Endothelial cell of umbilical vein (primary cell): ENCODE results near the gene FAM219B. TPM values are rescaled to one million over a fixed set of nuclear protein-coding genes. Genes with fewer than 3 reads are reported as not detected.

Experiments used
- BruUV-seq: library from RNA; stranded (reverse); fragments of 400-500 nt; replicated peaks from 2 replicates; lab custom pipeline; 2021; lab: Mats Ljungman, UMichigan
- CTCF ChIA-PET: fragments of 300-600, 350-600 bp; sonication (Branson Sonifier 250); formaldehyde crosslinking; loops from one replicate; lab custom pipeline; 2021; ENCODE audit warnings: antibody characterized with exemption, inconsistent platforms; lab: Charles Lee
- POLR2A ChIA-PET: fragments of 300-600, 350-600 bp; sonication (Branson Sonifier 250); formaldehyde crosslinking; loops from one replicate; lab custom pipeline; 2021; ENCODE audit warnings: antibody characterized with exemption, inconsistent platforms; lab: Charles Lee
- DNase-seq: peaks from one replicate; pipeline ENCODE4 v3.0.0-alpha.2; 2011; ENCODE audit warnings: low read depth, low spot score
- FAIRE-seq: peaks from 2 replicates; lab custom pipeline; 2011; peaks lifted over from hg19 to GRCh38; lab: Jason Lieb, UNC
- H2AFZ ChIP-seq: 2 replicates; pipeline ENCODE4 v1.6.0; 2012; ENCODE audit warnings: low read depth, low read length, control low read depth, inconsistent platforms
- H3K27ac ChIP-seq: 2 replicates; pipeline ENCODE4 v1.5.1; 2011; ENCODE audit warnings: low read depth, mild to moderate bottlenecking, control low read depth, low read length, moderate library complexity; ENCODE audit not compliant: insufficient read depth
- H3K27me3 ChIP-seq, 2 experiments: 2 replicates each; pipeline versions ENCODE4 v1.6.0 to v1.6.1; 2011; ENCODE audit warnings: low read length in 2 of 2, mixed read lengths in 1 of 2; ENCODE audit not compliant: control insufficient read depth in 2 of 2, insufficient read depth in 2 of 2
- H3K36me3 ChIP-seq, 2 experiments: 2 replicates in 1 of 2; 3 replicates in 1 of 2; pipeline ENCODE4 v1.5.1; 2011; ENCODE audit warnings: low read length in 2 of 2, mild to moderate bottlenecking in 1 of 2, moderate library complexity in 1 of 2; ENCODE audit not compliant: control insufficient read depth in 2 of 2, insufficient read depth in 2 of 2; ENCODE audit errors: extremely low read depth in 1 of 2
- H3K4me1 ChIP-seq: 3 replicates; pipeline ENCODE4 v1.5.1; 2011; ENCODE audit warnings: mild to moderate bottlenecking, low read length; ENCODE audit not compliant: control insufficient read depth, insufficient read depth; ENCODE audit errors: extremely low read depth
- H3K4me2 ChIP-seq: 2 replicates; pipeline ENCODE4 v1.6.1; 2011; ENCODE audit warnings: low read length, control low read depth, mixed read lengths; ENCODE audit not compliant: insufficient read depth
- H3K4me3 ChIP-seq, 3 experiments: fragments of 200-600 bp in 1 of 3; sonication (generic), shearing (Covaris generic) in 1 of 3; replicated peaks in 1 of 3; 2 replicates each; pipeline ENCODE4 v1.5.1; 2011 to 2016; ENCODE audit warnings: control low read depth in 3 of 3, low read length in 3 of 3, mild to moderate bottlenecking in 2 of 3, inconsistent platforms in 1 of 3, low read depth in 1 of 3, moderate library complexity in 1 of 3; ENCODE audit not compliant: insufficient read depth in 1 of 3
- H3K79me2 ChIP-seq: 2 replicates; pipeline ENCODE4 v1.6.0; 2012; ENCODE audit warnings: low read length, inconsistent platforms; ENCODE audit not compliant: control insufficient read depth, insufficient read depth
- H3K9ac ChIP-seq: replicated peaks from 2 replicates; pipeline ENCODE3; 2011; ENCODE audit warnings: low read length, control low read depth; ENCODE audit not compliant: insufficient read depth; ENCODE audit errors: extremely low read depth
- H3K9me1 ChIP-seq: replicated peaks from 3 replicates; pipeline ENCODE4 v1.6.0; 2011; ENCODE audit warnings: mild to moderate bottlenecking, low read length; ENCODE audit not compliant: control insufficient read depth, insufficient read depth; ENCODE audit errors: extremely low read depth
- H3K9me3 ChIP-seq: replicated peaks from 2 replicates; pipeline ENCODE4 v1.5.1; 2012; ENCODE audit warnings: low read length, inconsistent platforms; ENCODE audit not compliant: control insufficient read depth, insufficient read depth
- H4K20me1 ChIP-seq: replicated peaks from 2 replicates; pipeline ENCODE3; 2011; ENCODE audit warnings: mild to moderate bottlenecking, low read length; ENCODE audit not compliant: control insufficient read depth, insufficient read depth; ENCODE audit errors: extremely low read depth
- EZH2 ChIP-seq: IDR thresholded peaks from 2 replicates; pipeline ENCODE4 v1.6.1; 2012; ENCODE audit warnings: borderline replicate concordance, low read depth, mild to moderate bottlenecking, moderate library complexity, low read length, inconsistent platforms; ENCODE audit not compliant: severe bottlenecking
- FOS ChIP-seq: IDR thresholded peaks from 2 replicates; pipeline ENCODE4 v1.6.1; 2011; ENCODE audit warnings: mild to moderate bottlenecking, low read length, moderate library complexity, borderline replicate concordance; ENCODE audit not compliant: insufficient read depth
- GATA2 ChIP-seq: IDR thresholded peaks from 2 replicates; pipeline ENCODE4 v1.7.0; 2011; ENCODE audit warnings: low read depth, mild to moderate bottlenecking, moderate library complexity, mixed read lengths, low read length; ENCODE audit not compliant: insufficient read length, insufficient read depth
- JUN ChIP-seq: IDR thresholded peaks from 2 replicates; pipeline ENCODE4 v1.6.1; 2011; ENCODE audit warnings: borderline replicate concordance, low read depth; ENCODE audit not compliant: insufficient read length, insufficient read depth
- MYC ChIP-seq: IDR thresholded peaks from one replicate; pipeline ENCODE4 v1.6.1; 2011; ENCODE audit warnings: mild to moderate bottlenecking, low read depth, low read length
- POLR2A ChIP-seq: IDR thresholded peaks from 2 replicates; pipeline ENCODE4 v1.6.1; 2012; ENCODE audit warnings: low read depth, mild to moderate bottlenecking, control low read depth, low read length
- POLR2AphosphoS5 ChIP-seq: IDR thresholded peaks from 2 replicates; pipeline ENCODE4 v1.6.1; 2012; ENCODE audit warnings: low read depth, mild to moderate bottlenecking, control low read depth, low read length, moderate library complexity; ENCODE audit not compliant: insufficient read depth
- dilution Hi-C: fragments of 300-500 bp; cut with MboI; formaldehyde crosslinking; loops from one replicate; pipeline ENCODE4 v1.15.0; 2019; ENCODE audit warnings: low sequenced_read_pairs; ENCODE audit not compliant: extremely low pct_ligation_motif_present
- intact Hi-C: fragments of 100-400 bp; cut with micrococcal nuclease; formaldehyde crosslinking; loops from one replicate; pipeline ENCODE4 v1.10.0; 2022
- polyA plus RNA-seq, 4 experiments: library from polyadenylated mRNA; depleted of rRNA in 3 of 4; stranded (reverse) in 3 of 4; unstranded in 1 of 4; fragments of >200 nt; gene quantifications; 2 replicates each; pipeline versions ENCODE4 v1.2.1 to v1.2.3, GENCODE V29; 2011 to 2012; ENCODE audit warnings: missing spikeins in 1 of 4
- total RNA-seq: library from RNA; stranded (reverse); gene quantifications from 2 replicates; pipeline ENCODE4 v1.2.3, GENCODE V29; 2021
- TF ChIP-seq, protein P1 (sequence below), 2 donors: IDR thresholded peaks; 1 replicate in 1 of 2; 2 replicates in 1 of 2; pipeline ENCODE4 v1.5.1; 2011; ENCODE audit warnings: low read length in 2 of 2, mild to moderate bottlenecking in 2 of 2, moderate library complexity in 2 of 2, control low read depth in 1 of 2, inconsistent platforms in 1 of 2, low read depth in 1 of 2; ENCODE audit not compliant: insufficient read depth in 1 of 2; ENCODE audit errors: extremely low read depth in 1 of 2
- TF ChIP-seq, protein P2 (sequence below): IDR thresholded peaks from 2 replicates; pipeline ENCODE4 v1.6.1; 2011; ENCODE audit not compliant: insufficient read depth, insufficient read length

Gene FAM219B
- total and polyA plus RNA-seq, 2 donors (not counting 3 experiments of a cell fraction or from before 2014, with no cell fraction given): 57.7 to 73.0 TPM

DNA sequence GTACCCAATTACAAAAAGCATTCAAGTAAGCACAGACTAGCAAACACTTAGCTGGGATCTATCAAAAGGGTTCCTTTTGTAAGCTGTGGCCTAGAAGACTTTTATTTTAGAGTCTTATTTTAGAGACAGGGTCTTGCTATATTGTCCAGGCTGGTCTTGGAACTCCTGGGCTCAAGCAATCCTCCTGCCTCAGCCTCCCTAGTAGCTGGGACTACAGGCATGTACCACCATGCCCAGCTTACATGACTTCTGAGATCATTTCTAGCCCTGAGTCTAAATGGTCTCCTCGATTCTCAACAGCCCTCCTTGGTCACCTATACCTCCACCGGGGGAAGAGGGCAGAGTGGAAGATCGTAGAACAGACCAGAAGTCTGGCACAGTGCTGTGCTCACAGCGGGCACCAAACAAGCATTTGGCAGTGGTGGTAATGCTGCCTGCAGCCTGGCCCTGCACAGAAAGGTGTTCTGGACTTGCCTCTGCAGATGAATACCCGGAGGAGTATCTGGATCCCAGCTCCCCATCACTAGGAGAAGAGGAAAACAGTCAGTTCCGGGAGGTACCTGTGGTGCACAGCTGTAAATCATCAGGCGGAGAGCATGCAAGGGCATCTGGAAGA, 2.4 kb downstream of the FAM219B start:
- H4K20me1 ChIP-seq: no peaks in the 10 kb centered on the region
- no peak overlapping the region for H3K9ac ChIP-seq
- H3K4me1 ChIP-seq: peaks cover 11% of the 10 kb centered on the region
- no peak for DNase-seq
- H3K4me2 ChIP-seq: no peak overlapping the region
- H2AFZ ChIP-seq: no peak overlapping the region
- H3K36me3 ChIP-seq: peaks cover 19 to 23% of the 10 kb centered on the region in 2 experiments
- H3K27ac ChIP-seq: no peak overlapping the region
- dilution Hi-C loops: no loop called here
- POLR2A ChIA-PET: no interaction called here
- TF ChIP-seq MYC (no peak), GATA2 (no peak), POLR2AphosphoS5 (no peak), POLR2A (no peak), EZH2 (no peak), FOS (no peak), JUN (no peak)
- TF ChIP-seq, protein P1, sequence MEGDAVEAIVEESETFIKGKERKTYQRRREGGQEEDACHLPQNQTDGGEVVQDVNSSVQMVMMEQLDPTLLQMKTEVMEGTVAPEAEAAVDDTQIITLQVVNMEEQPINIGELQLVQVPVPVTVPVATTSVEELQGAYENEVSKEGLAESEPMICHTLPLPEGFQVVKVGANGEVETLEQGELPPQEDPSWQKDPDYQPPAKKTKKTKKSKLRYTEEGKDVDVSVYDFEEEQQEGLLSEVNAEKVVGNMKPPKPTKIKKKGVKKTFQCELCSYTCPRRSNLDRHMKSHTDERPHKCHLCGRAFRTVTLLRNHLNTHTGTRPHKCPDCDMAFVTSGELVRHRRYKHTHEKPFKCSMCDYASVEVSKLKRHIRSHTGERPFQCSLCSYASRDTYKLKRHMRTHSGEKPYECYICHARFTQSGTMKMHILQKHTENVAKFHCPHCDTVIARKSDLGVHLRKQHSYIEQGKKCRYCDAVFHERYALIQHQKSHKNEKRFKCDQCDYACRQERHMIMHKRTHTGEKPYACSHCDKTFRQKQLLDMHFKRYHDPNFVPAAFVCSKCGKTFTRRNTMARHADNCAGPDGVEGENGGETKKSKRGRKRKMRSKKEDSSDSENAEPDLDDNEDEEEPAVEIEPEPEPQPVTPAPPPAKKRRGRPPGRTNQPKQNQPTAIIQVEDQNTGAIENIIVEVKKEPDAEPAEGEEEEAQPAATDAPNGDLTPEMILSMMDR (IDR thresholded peaks at IDR 0.05; ENCODE audit: extremely low read depth in 1 of 2, insufficient read depth in 1 of 2, low read depth in 1 of 2, low read length in 2 of 2): no peak
- TF ChIP-seq, protein P2, sequence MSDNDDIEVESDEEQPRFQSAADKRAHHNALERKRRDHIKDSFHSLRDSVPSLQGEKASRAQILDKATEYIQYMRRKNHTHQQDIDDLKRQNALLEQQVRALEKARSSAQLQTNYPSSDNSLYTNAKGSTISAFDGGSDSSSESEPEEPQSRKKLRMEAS: no peak
- H3K27me3 ChIP-seq: no peaks in the 10 kb centered on the region
- no peak for FAIRE-seq
- intact Hi-C loops: no loop called here
- no TSS peak for BruUV-seq
- no peaks in the 10 kb centered on the region for H3K9me1 ChIP-seq
- no peaks in the 10 kb centered on the region for H3K9me3 ChIP-seq
- H3K79me2 ChIP-seq: peaks cover 15% of the 10 kb centered on the region
- CTCF ChIA-PET: interaction anchor here (0.7 to 1.3 kb wide), 3 partner anchors 13 to 134 kb away, joined by 3 to 7 read pairs (median 5); no protein-coding TSS in a partner anchor
- H3K4me3 ChIP-seq: no peak overlapping the region
